Neuron (in vitro differentiated cells): ENCODE data around the gene TSHZ3.

Source experiments
- H2AFZ ChIP-seq: one replicate; pipeline ENCODE4 v1.6.1; 2013; ENCODE audit warnings: low read depth, mild to moderate bottlenecking, inconsistent platforms, low read length, moderate library complexity
- H3K27me3 ChIP-seq: one replicate; pipeline ENCODE4 v1.6.1; 2013; ENCODE audit warnings: low read length; ENCODE audit not compliant: insufficient read depth
- H3K36me3 ChIP-seq: one replicate; pipeline ENCODE4 v1.6.1; 2013; ENCODE audit warnings: low read length; ENCODE audit not compliant: insufficient read depth
- H3K4me1 ChIP-seq: one replicate; pipeline ENCODE4 v1.6.1; 2013; ENCODE audit warnings: low read length; ENCODE audit not compliant: insufficient read depth
- H3K4me3 ChIP-seq: 2 replicates; pipeline ENCODE4 v1.5.1; 2013; ENCODE audit warnings: mild to moderate bottlenecking, low read length, moderate library complexity
- H3K9me3 ChIP-seq: one replicate; pipeline ENCODE4 v1.6.1; 2013; ENCODE audit warnings: low read length

TSHZ3 gene

GRCh38 chr19:31349160-31349881, at the start of gene TSHZ3:
Gene TSHZ3 (minus strand): TSS chr19:31349436. CDS start chr19:31349219, 217 bp downstream.
- H3K36me3 ChIP-seq = no peaks in the 10 kb centered on the region
- H3K27me3 ChIP-seq = peaks cover 75% of the 10 kb centered on the region
- H3K4me3 ChIP-seq = peak within 1 kb of the TSS; percentile 55
- peaks cover 4% of the 10 kb centered on the region for H3K9me3 ChIP-seq
- H2AFZ ChIP-seq = peak within 1 kb of the TSS; percentile 99
- H3K4me1 ChIP-seq = peaks cover 3% of the 10 kb centered on the region

- H2AFZ ChIP-seq = no peak overlapping the region
Observed at GRCh38 chr19:31397308-31397707, 48.1 kb upstream of the TSHZ3 start.

GRCh38 chr19:31392464-31392863, 43.2 kb upstream of the TSHZ3 start:
- H3K4me3 ChIP-seq = no peak overlapping the region

More at GRCh38 chr19:31397308-31397707, 48.1 kb upstream of the TSHZ3 start:
- Histone ChIP-seq H3K36me3 (no peaks in the 10 kb centered on the region), H3K4me3 (no peak overlapping the region), H3K27me3 (no peaks in the 10 kb centered on the region), H3K9me3 (no peaks in the 10 kb centered on the region), H3K4me1 (no peaks in the 10 kb centered on the region)

GRCh38 chr19:31391518-31391917, 42.3 kb upstream of the TSHZ3 start:
- no peaks in the 10 kb centered on the region for H3K36me3 ChIP-seq
- peaks cover 8% of the 10 kb centered on the region for H3K27me3 ChIP-seq
- H3K4me1 ChIP-seq = peaks cover 12% of the 10 kb centered on the region
- H3K4me3 ChIP-seq = no peak overlapping the region
- no peak overlapping the region for H2AFZ ChIP-seq
- no peaks in the 10 kb centered on the region for H3K9me3 ChIP-seq

More at GRCh38 chr19:31392464-31392863, 43.2 kb upstream of the TSHZ3 start:
- Histone ChIP-seq H3K9me3 (no peaks in the 10 kb centered on the region), H3K4me1 (peaks cover 8% of the 10 kb centered on the region), H2AFZ (no peak overlapping the region), H3K27me3 (peaks cover 8% of the 10 kb centered on the region), H3K36me3 (no peaks in the 10 kb centered on the region)

GRCh38 chr19:31390711-31391110, 41.5 kb upstream of the TSHZ3 start:
- Histone ChIP-seq H3K4me1 (peaks cover 12% of the 10 kb centered on the region), H3K4me3 (no peak overlapping the region), H2AFZ (no peak overlapping the region), H3K27me3 (peaks cover 8% of the 10 kb centered on the region), H3K9me3 (no peaks in the 10 kb centered on the region), H3K36me3 (no peaks in the 10 kb centered on the region)

GRCh38 chr19:31389874-31390273, 40.6 kb upstream of the TSHZ3 start:
- H3K36me3 ChIP-seq = no peaks in the 10 kb centered on the region
- H3K9me3 ChIP-seq = no peaks in the 10 kb centered on the region
- no peak overlapping the region for H2AFZ ChIP-seq
- peaks cover 8% of the 10 kb centered on the region for H3K27me3 ChIP-seq
- no peak overlapping the region for H3K4me3 ChIP-seq
- H3K4me1 ChIP-seq = peaks cover 12% of the 10 kb centered on the region

GRCh38 chr19:31387717-31388301, 38.6 kb upstream of the TSHZ3 start:
- Histone ChIP-seq H3K27me3 (peaks cover 10% of the 10 kb centered on the region), H3K36me3 (no peaks in the 10 kb centered on the region), H3K4me3 (no peak overlapping the region), H3K9me3 (no peaks in the 10 kb centered on the region), H3K4me1 (peaks cover 12% of the 10 kb centered on the region), H2AFZ (no peak overlapping the region)

GRCh38 chr19:31386806-31387205, 37.6 kb upstream of the TSHZ3 start:
- no peak overlapping the region for H2AFZ ChIP-seq
- H3K27me3 ChIP-seq = peaks cover 10% of the 10 kb centered on the region
- H3K9me3 ChIP-seq = no peaks in the 10 kb centered on the region
- peaks cover 12% of the 10 kb centered on the region for H3K4me1 ChIP-seq
- H3K36me3 ChIP-seq = no peaks in the 10 kb centered on the region
- H3K4me3 ChIP-seq = no peak overlapping the region

GRCh38 chr19:31385744-31386143, 36.5 kb upstream of the TSHZ3 start:
- no peak overlapping the region for H2AFZ ChIP-seq
- H3K4me3 ChIP-seq = no peak overlapping the region
- peaks cover 12% of the 10 kb centered on the region for H3K4me1 ChIP-seq
- no peaks in the 10 kb centered on the region for H3K36me3 ChIP-seq
- no peaks in the 10 kb centered on the region for H3K9me3 ChIP-seq
- peaks cover 7% of the 10 kb centered on the region for H3K27me3 ChIP-seq

GRCh38 chr19:31383553-31383952, 34.3 kb upstream of the TSHZ3 start:
- H3K4me3 ChIP-seq = no peak overlapping the region
- no peaks in the 10 kb centered on the region for H3K36me3 ChIP-seq

GRCh38 chr19:31380854-31381253, 31.6 kb upstream of the TSHZ3 start:
- Histone ChIP-seq H2AFZ (no peak overlapping the region), H3K4me1 (no peaks in the 10 kb centered on the region), H3K4me3 (no peak overlapping the region), H3K36me3 (no peaks in the 10 kb centered on the region), H3K9me3 (no peaks in the 10 kb centered on the region), H3K27me3 (peaks cover 4% of the 10 kb centered on the region)

More at GRCh38 chr19:31383553-31383952, 34.3 kb upstream of the TSHZ3 start:
- Histone ChIP-seq H3K9me3 (no peaks in the 10 kb centered on the region), H3K27me3 (peaks cover 4% of the 10 kb centered on the region), H3K4me1 (peaks cover 12% of the 10 kb centered on the region), H2AFZ (no peak overlapping the region)

- Histone ChIP-seq H3K36me3 (no peaks in the 10 kb centered on the region), H3K4me3 (no peak overlapping the region)
Observed at GRCh38 chr19:31378404-31378803, 29.2 kb upstream of the TSHZ3 start.

GRCh38 chr19:31377736-31378135, 28.5 kb upstream of the TSHZ3 start:
- Histone ChIP-seq H3K4me3 (no peak overlapping the region), H3K9me3 (no peaks in the 10 kb centered on the region), H3K36me3 (no peaks in the 10 kb centered on the region), H3K4me1 (no peaks in the 10 kb centered on the region), H2AFZ (no peak overlapping the region), H3K27me3 (peaks cover 2% of the 10 kb centered on the region)

More at GRCh38 chr19:31378404-31378803, 29.2 kb upstream of the TSHZ3 start:
- no peaks in the 10 kb centered on the region for H3K4me1 ChIP-seq
- H3K9me3 ChIP-seq = no peaks in the 10 kb centered on the region
- no peak overlapping the region for H2AFZ ChIP-seq
- H3K27me3 ChIP-seq = peaks cover 2% of the 10 kb centered on the region
